Measurements from ENCODE around the gene SLC25A47.

DNA sequence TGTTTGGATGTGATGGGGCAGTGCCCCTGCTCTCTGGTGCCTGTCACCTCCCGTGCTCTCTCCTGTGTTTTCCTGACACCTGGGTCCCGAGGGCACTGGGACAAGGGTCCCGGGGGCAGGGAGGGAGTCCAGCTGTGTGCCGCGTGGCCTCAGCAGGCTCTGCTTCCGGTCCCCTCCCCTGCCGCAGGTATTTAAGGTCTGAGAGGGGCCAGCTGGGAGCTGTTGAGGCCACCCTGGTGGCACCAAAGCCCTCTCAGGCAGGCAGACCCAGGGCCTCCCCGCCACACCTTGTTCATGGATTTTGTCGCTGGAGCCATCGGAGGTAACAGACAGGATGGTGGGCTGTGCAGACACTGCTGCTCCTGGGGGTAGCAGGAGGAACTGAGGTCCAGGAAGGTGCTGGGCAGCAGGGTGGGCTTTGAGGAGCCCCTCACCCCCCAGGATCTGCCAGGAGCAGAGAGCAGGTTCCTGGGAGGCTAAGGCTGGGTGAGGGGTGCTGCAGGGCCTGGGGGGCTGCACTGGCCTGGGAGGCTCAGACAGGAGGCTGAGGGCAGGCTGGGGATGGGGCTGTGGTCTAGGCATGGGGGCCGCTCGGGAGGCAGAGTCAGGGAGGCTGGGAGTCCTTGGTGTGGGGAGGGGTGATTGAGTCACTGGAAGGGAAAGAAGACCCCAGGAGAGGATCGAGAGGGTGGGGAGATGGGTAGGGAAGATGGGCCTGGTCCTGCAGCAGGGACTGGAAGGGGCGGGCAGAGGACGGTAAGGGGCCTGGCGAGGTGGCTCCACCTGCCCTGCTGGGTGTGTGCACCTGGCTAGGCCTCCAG, at the start of gene SLC25A47:
- TF ChIP-seq, protein P1, sequence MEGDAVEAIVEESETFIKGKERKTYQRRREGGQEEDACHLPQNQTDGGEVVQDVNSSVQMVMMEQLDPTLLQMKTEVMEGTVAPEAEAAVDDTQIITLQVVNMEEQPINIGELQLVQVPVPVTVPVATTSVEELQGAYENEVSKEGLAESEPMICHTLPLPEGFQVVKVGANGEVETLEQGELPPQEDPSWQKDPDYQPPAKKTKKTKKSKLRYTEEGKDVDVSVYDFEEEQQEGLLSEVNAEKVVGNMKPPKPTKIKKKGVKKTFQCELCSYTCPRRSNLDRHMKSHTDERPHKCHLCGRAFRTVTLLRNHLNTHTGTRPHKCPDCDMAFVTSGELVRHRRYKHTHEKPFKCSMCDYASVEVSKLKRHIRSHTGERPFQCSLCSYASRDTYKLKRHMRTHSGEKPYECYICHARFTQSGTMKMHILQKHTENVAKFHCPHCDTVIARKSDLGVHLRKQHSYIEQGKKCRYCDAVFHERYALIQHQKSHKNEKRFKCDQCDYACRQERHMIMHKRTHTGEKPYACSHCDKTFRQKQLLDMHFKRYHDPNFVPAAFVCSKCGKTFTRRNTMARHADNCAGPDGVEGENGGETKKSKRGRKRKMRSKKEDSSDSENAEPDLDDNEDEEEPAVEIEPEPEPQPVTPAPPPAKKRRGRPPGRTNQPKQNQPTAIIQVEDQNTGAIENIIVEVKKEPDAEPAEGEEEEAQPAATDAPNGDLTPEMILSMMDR (IDR thresholded peaks at IDR 0.05) = no peak
- no peak for TF ChIP-seq POLR2AphosphoS5 (IDR thresholded peaks at IDR 0.05)
- no peak for TF ChIP-seq POLR2A (IDR thresholded peaks at IDR 0.05)

Data from breast epithelium (tissue), 3 donors.